GM19023 (cell line): ENCODE measurements around the gene SLC4A8.

ENCODE experiments used
- ATAC-seq: cut with Tn5 transposase; IDR thresholded peaks from one replicate; pipeline ENCODE4 v1.9.1; 2021; ENCODE audit warnings: mild to moderate bottlenecking, moderate library complexity; ENCODE audit not compliant: unreplicated experiment

SLC4A8 gene

DNA sequence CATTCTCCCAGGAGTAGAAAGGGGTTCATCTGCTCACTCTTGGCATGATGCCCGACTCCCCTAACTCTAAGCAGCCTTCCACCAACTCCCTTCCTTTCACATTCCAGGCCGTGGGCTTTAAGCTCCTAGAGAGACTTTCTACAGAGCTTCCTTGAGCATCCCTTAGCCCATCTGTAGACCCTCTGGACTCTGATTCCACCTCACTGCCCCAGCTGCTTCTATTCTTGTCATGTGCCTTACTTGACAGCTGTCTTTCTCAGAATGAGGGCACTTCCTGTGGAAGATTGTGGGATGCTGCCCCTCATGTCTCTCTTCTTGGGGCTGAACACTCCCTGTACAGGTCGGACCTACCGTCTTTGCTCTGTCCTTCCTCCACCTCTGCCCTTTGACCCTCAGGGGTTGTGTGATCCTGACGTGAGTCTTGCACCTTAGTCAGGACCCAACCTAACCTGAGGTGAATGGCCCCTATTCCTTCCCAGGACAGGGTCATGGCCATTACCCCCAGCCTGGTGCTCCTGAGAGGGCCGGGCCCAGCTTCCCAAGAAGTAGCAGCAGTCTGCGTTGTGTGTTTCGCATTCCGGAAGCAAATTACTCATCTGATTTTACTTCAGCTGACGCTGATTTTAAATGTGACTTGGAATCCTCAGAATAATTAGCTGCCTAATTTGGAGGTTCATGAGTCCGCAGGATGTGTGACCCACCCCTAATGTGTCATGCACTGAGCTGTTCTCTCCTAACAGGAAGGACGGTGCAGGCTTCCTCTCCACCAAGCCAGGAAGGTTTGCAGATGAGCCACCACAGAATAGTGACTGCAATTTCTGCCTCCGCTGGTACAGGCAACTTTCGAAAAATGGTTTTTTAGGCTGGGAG lies 30.7 kb upstream of the SLC4A8 start:
- ATAC-seq: no peak

DNA sequence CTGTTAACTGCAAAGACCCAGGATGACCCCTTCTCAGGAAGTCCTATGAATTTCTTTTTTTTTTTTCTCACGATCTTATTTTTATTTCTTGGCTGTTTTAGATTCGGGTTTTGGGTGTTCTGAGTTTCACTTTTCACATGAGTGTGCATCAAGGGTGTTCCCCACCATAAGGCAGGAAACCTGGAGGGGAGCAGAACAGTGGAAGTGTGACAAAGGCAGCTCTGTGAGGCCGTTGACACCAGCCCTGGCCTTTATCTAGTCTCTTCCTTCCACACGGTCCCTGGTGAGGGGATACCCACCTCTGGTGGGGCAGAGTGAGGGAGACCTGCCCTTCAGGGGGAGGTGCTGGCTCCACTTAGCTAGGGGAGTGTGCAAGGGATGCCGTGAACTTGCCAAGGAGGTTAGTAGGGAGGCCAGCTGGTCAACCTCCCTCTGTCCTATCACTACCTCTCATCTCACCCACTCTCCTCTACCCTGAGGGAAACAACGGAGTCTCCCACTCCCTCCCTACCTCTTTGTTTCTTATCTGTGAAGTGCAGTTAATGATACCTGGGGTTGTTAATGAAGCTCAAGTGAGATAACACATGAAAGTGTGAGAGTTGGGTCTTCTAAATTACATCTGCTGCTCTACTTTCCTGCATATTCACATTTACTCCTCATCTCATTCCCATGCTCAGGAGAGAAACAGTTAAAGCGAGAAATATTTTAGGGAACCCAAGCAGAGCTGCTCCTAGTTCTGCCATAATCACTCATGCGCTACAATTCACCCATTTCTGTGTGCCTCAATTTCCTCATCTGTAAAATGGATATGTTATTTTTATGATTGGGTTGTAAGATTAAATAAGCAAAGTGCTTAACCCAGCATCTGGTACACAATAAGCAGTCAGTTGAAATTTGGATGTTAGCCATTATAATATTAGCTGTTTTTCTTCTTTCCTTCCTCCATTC lies 29.1 kb upstream of the SLC4A8 start:
- peak; percentile 27 for ATAC-seq

DNA sequence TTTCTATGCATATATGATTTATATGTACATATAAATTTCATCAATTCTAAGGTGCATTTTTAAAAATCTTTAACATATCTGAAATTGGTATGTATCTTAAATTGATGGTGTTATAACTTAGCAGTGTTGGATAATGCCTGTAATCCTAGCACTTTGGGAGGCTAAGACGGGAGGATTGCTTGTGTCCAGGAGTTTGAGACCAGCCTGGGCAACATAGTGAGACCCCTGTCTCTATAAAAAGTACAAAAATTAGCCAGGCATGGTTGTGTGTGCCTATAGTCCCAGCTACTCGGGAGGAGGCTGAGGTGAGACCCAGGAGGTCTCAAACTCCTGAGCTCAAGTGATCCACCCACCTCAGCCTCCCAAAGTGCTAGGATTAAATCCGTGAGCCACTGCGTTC lies 27.0 kb upstream of the SLC4A8 start:
- no peak for ATAC-seq

DNA sequence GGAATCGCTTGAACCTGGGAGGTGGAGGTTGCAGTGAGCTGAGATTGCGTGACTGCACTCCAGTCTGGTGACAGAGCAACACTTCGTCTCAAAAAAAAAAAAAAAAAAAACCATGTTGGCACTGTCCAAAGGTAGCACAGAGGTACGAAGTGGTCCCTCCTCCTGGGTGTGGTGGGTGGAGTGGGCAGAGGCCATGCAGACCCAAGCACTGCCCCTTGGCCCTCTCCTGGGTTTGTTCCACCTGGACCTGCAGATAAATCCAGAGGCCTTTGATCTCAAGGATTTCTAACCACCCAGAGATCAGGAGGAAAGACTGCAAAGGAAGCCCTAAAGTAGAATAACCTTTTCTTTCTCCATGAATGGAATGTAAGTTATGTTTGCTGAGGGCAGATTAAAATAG lies 24.7 kb upstream of the SLC4A8 start:
- ATAC-seq: no peak

DNA sequence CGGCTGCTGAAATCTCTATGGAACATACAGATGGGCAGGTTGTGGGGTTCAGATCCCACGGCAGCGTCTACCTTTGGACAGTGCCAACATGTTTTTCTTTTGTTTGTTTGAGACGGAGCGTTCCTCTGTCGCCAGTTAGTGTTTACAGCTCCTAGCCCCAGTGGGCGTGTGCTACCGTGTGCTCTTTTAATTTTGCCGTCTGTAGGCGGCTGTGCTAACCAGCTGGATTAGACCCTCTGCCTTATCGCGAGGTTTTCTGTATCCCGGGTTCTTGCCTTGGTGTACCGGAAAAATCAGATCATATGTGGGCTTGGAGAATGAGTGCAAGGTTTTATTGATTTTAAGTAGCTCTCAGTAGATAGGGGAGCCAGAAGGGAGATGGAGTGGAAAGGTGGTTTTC lies 23.6 kb upstream of the SLC4A8 start:
- ATAC-seq: no peak

DNA sequence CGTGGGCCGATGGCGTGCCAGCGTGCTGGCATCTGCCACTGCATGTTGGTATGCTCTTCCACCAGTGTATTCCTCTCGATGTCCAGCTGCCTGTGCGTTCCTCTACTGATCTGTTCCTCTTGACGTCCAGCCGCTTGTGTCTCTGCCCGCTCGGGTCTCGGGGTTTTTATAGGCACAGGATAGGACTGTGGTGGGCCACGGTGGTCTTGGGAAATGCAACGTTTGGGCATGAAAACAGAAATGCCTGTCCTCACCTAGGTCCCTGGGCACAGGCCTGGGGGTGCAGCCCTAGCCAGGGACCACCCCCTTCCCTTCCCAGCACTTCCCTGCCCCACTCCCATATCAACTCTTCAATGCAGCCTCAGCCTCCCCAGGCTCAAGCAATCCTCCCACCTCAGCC lies 23.1 kb upstream of the SLC4A8 start:
- ATAC-seq: no peak

DNA sequence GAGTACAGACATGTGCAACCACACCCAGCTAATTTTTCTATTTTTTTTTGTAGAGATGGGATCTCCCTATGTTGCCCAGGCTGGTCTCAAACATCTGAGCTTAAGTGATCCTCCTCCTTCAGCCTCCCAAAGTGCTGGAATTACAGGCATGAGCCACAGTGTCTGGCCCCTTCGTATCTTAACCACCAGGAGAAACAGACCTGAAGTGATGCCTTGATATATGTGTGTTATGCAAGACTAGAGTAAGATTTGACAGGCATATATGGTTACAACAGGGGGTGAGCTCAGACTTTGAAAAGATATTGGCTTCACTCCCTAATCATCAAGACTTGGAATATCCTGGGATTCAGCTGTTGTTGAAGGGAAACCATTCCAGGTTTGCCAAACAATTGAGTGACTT lies 22.7 kb upstream of the SLC4A8 start:
- ATAC-seq: no peak

DNA sequence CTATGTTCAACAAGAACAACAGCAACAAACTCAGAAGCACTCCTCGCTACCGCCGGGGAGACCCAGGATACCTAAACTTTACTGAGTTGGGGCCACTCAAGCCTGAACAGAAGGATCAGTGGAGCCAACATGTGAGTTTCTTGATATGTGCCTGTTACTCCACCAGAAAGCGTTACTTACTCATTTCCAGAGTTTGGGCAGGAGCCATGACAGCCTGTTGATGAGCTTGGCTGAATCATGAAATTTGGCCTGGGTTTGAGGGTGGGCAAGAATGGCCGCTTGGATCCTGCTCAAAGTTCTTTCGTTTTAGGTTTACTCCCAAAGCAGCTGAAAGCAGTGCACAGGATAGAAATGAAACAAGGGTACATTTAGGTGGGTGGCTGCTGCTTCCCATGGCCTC lies 21.5 kb upstream of the SLC4A8 start:
- ATAC-seq: no peak

DNA sequence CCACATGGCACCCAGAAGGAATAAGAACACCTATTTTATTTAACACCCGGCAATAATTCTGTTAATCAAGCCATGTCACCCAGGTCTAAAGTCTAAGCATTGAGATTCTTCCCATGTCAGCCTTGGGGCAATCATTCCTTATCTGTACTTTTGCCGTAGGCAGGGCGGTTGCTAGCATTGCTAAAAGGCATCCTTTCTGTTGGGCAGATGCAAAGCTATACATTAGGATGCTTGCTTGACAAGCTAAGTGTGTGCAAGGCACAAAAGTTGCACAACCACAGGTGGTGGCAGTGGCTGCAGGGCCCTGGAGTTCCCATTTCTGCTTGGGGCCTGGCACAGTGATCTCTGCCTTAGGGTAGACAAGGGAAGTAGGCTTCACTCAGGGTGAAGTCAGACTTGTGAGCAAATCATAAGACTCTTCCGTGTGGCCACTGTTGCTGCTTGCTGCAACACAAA lies 20.9 kb upstream of the SLC4A8 start:
- no peak for ATAC-seq

DNA sequence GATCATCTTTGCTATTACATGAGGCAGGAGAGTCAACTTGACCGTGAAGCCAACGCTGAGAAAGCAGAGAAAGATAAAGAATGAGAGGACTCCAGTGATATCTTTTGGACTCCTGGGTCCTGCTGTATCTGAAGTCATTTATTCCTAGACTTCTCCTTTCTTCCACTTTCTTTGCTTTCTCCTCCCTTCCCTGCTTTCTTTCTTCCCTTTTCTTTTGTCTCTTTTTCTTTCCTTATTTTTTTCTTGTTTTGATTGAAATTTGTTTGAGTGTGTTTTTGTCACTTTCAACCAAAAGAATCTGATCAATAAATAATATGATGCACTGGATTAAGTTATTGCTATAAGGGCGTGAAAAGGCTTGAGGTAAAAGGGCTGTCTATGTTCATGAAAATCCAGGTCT lies 20.0 kb upstream of the SLC4A8 start:
- no peak for ATAC-seq

DNA sequence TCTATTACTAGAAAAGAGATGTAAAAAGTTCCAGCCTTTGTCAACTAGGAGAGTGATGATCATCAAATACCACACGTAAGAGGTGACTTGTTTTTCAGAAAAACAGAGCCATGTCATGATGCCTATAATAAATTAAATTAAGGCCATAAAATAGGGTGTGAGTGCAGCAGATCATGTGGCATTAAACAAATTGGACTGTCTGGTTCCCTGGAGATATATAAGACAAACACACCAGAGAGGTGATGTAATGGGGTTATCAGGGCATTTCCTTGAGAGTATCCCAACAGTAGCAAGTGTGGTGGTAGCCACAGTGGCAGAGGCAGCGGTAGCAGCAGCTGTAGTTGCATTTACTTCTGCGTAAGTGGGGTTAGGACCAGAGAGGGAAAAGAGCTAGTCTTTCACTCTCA lies 18.8 kb upstream of the SLC4A8 start:
- ATAC-seq: no peak

DNA sequence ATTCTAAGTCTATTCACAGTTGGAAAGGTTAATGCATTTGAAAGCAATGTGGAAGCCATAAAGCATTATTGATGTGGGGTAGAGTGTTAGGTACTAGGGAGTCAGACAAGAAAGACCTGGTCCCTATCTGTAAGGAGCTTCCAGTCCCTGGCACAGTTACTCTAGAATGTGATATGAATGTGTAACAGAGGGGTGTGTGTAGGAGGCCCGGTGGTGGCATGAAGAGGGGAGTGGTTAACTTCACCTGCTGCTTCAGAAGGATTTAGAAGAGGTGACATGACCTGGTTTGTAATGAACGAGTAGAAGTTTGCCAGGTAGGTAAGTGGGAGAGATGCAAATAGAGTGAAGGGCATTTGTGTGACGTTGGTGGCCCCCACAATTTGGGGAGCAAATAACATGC lies 18.3 kb upstream of the SLC4A8 start:
- no peak for ATAC-seq

DNA sequence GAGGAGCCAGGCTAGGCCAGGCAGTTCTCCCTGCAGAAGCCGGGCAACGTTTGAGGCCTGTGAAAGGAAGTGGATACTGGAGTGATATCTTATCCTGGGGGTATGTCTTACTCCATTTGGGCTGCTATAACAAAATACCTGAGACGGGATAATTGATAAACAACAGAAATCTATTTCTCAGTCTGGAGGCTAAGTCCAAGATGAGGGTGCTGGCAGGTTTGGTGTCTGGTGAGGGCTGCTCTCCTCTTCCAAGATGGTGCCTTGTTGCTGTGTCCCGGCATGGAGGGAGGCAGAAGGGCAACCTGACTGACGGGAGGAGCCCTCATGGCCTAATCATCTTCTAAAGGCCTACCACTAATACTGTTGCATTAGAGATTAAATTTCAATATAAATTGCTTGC lies 17.8 kb upstream of the SLC4A8 start:
- ATAC-seq: no peak

DNA sequence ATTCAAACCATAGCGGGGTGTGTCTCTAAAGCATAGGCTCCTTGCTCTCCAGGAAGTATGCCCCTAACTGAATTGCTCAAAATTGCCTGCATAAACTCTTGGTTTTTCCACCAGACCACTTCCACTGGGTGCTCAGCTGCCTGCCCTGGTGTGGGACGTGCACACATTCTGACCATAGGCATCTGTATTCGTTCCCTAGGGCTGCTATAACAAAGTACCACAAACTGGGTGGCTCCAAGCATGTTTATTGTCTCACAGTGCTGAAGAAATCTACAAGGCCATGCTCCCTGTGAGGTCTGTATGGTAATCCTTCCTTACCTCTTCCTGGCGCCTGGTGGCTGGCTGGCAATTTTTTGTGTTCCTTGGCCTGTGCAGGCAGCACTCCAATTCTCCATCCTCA lies 17.0 kb upstream of the SLC4A8 start:
- ATAC-seq: no peak

DNA sequence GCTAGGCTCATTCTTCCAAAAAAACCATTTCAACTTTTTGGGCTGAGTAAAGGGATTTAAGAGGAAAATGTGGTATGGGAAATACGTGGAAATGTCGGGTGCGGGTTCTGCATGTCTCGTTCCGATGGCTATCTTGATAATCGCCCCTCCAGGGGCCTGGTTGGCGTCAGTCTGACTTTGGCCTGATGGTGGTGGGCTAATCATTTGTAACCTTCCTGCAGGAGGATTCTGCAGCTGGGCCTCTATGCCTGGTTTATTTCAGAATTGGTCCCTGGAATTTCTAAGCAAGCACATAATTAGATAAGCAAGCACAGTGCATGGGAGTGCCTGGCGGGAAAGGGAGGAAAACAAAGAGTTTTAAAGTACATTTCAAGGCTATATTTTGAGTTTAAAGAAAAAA lies 14.8 kb upstream of the SLC4A8 start:
- ATAC-seq: no peak

DNA sequence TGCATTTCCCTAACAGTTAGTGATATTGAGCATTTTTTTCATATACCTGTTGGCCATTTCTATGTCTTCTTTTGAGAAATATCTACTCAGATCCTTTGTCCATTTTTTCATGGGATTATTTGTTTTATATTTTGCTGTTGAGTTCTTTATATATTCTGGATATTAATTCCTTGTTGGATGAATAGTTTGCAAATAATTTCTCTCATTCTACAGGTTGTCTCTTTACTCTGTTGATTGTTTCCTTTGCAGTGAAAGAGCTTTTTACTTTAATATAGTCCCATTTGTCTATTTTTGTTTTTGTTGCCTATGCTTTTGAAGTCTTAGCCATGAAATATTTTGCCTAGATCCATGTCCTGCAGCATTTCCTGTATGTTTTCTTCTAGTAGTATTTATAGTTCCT lies 11.5 kb upstream of the SLC4A8 start:
- ATAC-seq: no peak

DNA sequence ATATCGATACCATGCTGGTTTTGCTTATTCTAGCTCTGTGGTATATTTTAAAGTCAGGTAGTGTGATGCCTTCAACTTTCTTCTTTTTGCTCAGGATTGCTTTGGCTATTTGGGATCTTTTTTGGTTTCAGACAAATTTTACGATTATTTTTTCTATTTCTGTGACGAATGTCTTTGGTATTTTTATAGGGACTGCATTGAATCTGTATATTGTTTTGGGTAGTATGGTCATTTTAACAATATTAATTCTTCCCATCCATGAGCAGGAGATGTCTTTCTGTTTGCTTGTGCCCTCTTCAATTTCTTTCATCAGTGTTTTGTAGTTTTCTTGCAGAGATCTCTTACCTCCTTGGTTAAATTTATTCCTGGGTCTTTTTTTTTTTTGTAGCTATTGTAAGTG lies 10.8 kb upstream of the SLC4A8 start:
- no peak for ATAC-seq

DNA sequence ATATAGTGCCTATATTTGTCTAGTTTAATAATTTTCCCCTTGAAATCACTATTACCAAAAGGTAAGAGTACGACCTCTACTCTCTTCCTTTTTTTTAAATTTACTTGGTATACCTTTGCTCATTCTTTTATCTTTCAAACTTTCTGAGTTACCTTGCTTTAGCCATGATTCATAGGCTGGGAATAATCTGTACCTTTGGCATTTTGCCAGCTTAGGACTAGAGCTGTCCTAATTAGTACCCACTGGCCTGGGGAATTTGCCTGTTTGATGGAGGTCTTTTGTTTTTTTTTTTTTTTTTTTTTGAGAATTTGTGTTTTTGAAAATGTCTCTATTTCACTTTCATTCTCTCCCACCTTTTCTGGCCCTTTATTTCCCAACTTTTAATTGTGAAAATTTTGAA lies 8.7 kb upstream of the SLC4A8 start:
- ATAC-seq: no peak

DNA sequence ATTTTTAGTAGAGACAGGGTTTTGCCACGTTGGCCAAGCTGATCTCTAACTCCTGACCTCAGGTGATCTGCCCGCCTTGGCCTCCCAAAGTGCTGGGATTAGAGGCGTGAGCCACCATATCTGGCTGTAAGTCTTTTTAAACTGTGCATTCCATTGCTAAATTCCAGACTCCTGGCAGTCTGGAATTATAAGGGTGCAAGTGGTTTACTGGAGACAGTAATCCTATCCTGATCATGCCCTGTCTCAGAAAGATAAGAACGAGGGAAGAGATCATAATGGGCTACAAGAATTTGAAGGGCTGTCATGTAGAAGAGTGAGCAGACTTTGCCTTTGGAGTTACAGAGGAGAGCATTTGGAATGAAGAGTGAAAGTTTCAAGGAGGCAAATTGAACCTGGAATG lies 6.8 kb upstream of the SLC4A8 start:
- no peak for ATAC-seq

DNA sequence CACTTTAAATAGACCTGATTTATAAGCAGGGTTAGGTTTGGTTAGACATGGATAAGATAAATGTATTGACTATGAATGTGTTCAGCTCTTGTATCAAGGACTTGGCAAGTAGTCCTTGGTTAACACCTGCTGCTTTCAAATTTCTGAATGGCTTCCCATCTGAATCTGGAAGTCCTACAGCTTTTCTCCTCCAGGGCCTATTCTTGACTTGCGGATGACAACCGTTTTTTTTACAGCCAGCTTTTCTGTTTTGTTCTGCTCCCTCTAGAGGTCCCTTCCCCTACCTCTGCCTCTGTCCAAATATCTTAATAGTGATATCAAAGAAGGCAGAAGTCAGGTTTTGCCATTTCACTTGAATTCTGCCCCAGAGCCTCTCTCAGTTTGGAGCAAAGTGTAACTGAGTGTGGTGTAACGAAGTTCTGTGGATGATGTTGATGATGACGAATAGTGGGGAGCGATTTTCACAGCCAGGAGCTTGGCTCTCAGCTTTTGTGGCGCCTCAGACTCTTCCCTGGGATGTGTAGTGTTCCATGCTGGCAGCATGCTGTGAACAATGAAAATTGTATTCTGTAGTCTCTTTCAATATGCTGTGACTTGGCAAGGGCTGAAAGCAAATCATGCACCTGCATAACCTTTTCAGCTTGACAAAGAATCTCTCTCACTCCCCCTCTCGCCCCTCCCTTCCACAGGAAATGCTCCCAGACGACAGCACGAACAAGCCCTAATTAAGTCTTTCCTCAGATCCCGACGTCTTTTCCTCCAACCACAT lies 5.0 kb upstream of the SLC4A8 start:
- ATAC-seq: no peak

DNA sequence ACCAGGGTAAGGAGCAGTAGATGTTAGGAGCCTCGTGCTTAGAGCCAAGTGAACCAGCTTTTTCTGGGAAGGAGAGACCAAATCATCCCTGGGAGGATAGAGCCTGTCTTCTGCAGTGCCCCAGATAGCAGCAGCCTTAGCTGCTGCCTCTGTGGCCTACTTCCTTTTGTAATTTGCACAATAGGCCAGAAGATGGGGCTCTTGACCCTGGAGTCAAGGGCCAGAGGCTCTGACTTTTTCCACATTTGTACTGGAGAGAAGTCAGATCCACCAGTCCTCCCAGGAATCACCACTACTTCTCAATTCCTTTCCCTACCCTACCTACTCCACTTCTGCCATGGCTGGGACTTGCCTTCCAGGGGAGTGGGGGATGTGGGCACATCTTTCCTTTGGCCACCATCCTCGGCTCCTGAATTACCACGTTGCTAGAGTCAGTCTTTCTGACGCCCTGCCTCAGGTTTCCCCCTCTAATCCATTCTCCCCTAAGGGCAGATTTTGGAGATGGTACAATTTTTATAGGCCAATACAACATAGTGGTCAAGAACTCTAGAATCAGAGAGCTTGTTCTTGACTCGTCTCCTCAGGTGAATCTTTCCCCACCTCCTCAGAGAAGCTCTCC lies 3.3 kb upstream of the SLC4A8 start:
- no peak for ATAC-seq
